ENCODE measurements around the gene SLC17A4. TPM values are rescaled to one million over a fixed set of nuclear protein-coding genes. Genes with fewer than 3 reads are reported as not detected.
"Not testable (repeated sequence)": the region's sequence is repeated elsewhere in the genome, so short reads cannot be mapped to it uniquely, and the experiment has no call there.

The SLC17A4 gene
- total RNA-seq, 1 donor from 2014 or later, result not detected

DNA sequence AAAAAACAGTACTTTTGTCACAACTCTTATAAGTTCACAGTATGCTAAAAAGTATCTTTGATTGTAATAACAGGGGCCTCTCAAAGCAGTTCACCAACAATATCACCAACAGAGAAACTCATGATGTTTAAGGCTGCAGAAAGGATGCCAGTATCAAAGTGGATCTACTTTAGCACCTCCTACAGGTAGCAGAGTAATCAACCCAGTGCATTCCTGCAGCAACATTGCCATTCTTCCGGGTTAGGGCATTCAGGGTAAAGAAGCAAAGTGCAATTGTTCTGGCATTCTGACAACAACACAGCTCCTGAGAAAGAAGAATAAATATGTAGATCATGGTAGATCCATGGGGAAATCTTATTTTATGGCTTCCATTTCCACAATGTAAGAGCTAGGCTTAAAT is 7.6 kb upstream of the SLC17A4 start:
- DNase-seq (ENCODE audit: low read depth), result no peak
- TF ChIP-seq, protein P1, sequence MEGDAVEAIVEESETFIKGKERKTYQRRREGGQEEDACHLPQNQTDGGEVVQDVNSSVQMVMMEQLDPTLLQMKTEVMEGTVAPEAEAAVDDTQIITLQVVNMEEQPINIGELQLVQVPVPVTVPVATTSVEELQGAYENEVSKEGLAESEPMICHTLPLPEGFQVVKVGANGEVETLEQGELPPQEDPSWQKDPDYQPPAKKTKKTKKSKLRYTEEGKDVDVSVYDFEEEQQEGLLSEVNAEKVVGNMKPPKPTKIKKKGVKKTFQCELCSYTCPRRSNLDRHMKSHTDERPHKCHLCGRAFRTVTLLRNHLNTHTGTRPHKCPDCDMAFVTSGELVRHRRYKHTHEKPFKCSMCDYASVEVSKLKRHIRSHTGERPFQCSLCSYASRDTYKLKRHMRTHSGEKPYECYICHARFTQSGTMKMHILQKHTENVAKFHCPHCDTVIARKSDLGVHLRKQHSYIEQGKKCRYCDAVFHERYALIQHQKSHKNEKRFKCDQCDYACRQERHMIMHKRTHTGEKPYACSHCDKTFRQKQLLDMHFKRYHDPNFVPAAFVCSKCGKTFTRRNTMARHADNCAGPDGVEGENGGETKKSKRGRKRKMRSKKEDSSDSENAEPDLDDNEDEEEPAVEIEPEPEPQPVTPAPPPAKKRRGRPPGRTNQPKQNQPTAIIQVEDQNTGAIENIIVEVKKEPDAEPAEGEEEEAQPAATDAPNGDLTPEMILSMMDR (IDR thresholded peaks at IDR 0.05; ENCODE audit: insufficient read depth, low read length, poor library complexity, severe bottlenecking), result no peak
- Histone ChIP-seq H3K27me3 (ENCODE audit: control insufficient read depth, insufficient read depth, low read length) (no peaks in the 10 kb centered on the region), H3K36me3 (ENCODE audit: control insufficient read depth, insufficient read depth, low read length) (no peaks in the 10 kb centered on the region), H3K4me3 (ENCODE audit: low read depth, low read length) (no peak overlapping the region)

DNA sequence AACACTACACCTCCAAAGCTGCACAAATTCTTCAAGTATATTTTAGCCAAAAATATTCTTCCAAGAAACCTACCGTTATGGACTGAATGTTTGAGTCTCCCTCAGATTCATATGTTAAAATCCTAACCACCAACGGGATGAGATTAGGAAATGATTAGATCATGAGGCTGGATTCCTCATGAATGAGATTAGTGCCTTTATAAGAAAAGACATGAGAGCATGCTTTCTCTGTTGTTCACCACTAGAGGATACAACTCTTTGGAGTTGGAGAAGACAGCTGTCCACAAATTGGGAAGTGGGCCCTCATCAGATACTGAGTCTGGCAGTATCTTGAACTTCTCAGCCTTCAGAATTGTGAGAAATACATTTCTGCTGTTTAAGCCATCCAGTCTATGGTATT is 7.1 kb upstream of the SLC17A4 start:
- Histone ChIP-seq H3K4me3 (ENCODE audit: low read depth, low read length) (no peak overlapping the region), H3K27me3 (ENCODE audit: control insufficient read depth, insufficient read depth, low read length) (no peaks in the 10 kb centered on the region), H3K36me3 (ENCODE audit: control insufficient read depth, insufficient read depth, low read length) (no peaks in the 10 kb centered on the region)
- TF ChIP-seq, protein P1 (IDR thresholded peaks at IDR 0.05; ENCODE audit: insufficient read depth, low read length, poor library complexity, severe bottlenecking), result no peak
- DNase-seq (ENCODE audit: low read depth), result no peak

DNA sequence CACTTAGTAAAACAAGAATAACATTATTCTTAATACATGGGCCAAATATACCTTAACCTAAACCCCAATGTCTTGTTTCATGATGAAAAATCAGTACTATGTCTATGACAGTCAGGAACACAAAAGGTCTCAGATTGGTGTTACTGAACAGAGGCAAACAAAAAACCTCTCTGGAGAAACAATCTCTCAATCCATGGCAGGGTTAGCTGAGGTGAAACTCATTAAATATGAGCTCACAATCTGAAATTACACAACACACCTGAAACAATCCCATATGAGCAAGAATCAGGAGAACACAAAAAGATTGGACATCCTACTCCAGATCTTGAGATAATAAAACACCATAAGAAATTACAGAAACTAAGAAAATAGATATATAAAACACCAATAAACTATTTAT is 6.5 kb upstream of the SLC17A4 start:
- no peak for DNase-seq (ENCODE audit: low read depth)
- H3K27me3 ChIP-seq (ENCODE audit: control insufficient read depth, insufficient read depth, low read length), result no peaks in the 10 kb centered on the region
- TF ChIP-seq, protein P1 (IDR thresholded peaks at IDR 0.05; ENCODE audit: insufficient read depth, low read length, poor library complexity, severe bottlenecking), result no peak

DNA sequence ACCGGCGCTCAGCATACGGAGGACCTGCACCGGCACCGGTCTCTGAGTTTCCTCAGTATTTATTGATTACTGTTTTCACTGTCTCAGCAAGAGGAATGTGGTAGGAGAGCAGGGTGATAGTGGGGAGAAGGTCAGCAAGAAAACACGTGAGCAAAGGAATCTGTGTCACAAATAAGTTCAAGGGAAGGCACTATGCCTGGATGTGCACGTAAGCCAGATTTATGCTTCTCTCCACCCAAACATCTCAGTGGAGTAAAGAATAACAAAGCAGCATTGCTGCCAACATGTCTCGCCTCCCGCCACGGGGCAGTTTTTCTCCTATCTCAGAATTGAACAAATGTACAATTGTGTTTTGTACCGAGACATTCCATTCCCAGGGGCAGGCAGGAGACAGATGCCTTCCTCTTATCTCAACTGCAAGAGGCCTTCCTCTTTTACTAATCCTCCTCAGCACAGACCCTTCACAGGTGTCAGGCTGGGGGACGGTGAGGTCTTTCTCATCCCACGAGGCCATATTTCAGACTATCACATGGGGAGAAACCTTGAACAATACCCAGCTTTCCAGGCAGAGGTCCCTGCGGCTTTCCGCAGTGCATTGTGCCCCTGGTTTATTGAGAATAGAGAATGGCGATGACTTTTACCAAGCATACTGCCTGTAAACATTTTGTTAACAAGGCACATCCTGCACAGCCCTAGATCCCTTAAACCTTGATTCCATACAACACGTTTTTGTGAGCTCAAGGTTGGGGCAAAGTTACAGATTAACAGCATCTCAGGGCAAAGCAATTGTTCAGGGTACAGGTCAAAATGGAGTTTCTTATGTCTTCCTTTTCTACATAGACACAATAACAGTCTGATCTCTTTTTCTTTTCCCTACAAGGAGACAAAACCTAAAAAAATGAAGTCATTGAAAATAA is 5.7 kb upstream of the SLC17A4 start:
- H3K27me3 ChIP-seq (ENCODE audit: control insufficient read depth, insufficient read depth, low read length); DNase-seq (ENCODE audit: low read depth); H3K4me3 ChIP-seq (ENCODE audit: low read depth, low read length); H3K36me3 ChIP-seq (ENCODE audit: control insufficient read depth, insufficient read depth, low read length): not testable (repeated sequence)

More for the DNA sequence above, 6.5 kb upstream of the SLC17A4 start:
- no peak overlapping the region for H3K4me3 ChIP-seq (ENCODE audit: low read depth, low read length)
- H3K36me3 ChIP-seq (ENCODE audit: control insufficient read depth, insufficient read depth, low read length), result no peaks in the 10 kb centered on the region

DNA sequence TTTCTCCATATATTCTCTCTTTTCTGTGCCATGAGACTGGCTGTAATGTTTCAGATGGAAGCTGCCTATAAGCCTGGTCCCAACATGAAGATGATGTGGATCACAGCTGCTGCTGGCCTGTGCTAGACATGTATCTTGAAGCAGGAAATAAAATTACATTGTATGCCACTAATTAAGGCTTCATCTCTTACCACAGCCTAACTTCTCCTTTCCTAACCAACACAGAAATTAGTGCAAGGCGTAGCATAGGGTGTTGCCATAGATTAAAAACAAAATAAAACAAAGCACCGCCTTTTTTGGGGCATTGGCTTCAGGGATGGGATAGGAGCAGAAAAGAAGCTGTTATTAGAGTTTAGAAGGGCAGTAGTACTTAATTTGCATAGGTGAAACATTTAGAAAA is 4.7 kb upstream of the SLC17A4 start:
- DNase-seq (ENCODE audit: low read depth), result no peak
- TF ChIP-seq, protein P1 (IDR thresholded peaks at IDR 0.05; ENCODE audit: insufficient read depth, low read length, poor library complexity, severe bottlenecking), result no peak
- Histone ChIP-seq H3K36me3 (ENCODE audit: control insufficient read depth, insufficient read depth, low read length) (no peaks in the 10 kb centered on the region), H3K27me3 (ENCODE audit: control insufficient read depth, insufficient read depth, low read length) (no peaks in the 10 kb centered on the region), H3K4me3 (ENCODE audit: low read depth, low read length) (no peak overlapping the region)

DNA sequence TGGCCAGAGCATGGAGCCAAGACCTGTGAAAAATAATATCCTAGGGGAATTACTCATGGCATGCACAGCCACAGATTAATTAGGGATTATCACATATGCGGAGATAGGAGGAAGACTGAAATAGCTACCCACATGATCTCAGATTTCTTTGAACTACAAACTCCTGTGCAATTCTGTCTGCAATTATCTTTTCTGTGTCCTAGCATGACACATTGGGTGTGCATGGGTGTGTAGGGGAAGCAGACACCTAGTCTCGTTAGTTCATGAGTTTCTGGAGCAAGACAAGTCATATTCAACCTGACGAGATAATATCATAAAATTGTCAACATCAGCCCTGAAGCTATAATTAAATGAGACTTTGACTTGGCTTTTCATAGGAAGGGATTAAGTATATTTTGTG is 3.6 kb upstream of the SLC17A4 start:
- Histone ChIP-seq H3K36me3 (ENCODE audit: control insufficient read depth, insufficient read depth, low read length) (no peaks in the 10 kb centered on the region), H3K4me3 (ENCODE audit: low read depth, low read length) (no peak overlapping the region), H3K27me3 (ENCODE audit: control insufficient read depth, insufficient read depth, low read length) (no peaks in the 10 kb centered on the region)
- TF ChIP-seq, protein P1 (IDR thresholded peaks at IDR 0.05; ENCODE audit: insufficient read depth, low read length, poor library complexity, severe bottlenecking), result no peak
- DNase-seq (ENCODE audit: low read depth), result no peak

Measured in kidney epithelial cell (primary cell).